Hepatic stellate cell (primary cell): ENCODE data around the gene CUX1.

Experiments used
- DNase-seq: peaks from one replicate; pipeline ENCODE4 v3.0.0; 2011; ENCODE audit warnings: low spot score

Gene CUX1

GRCh38 chr7:101957744-101958525 lies 140.5 kb downstream of the CUX1 start:
- no peak for DNase-seq

- no peak for DNase-seq
These were observed 141.9 kb downstream of the CUX1 start for GRCh38 chr7:101959342-101959741.

- DNase-seq = no peak
These were observed 142.4 kb downstream of the CUX1 start for GRCh38 chr7:101959829-101960228.

GRCh38 chr7:101960323-101960722 lies 142.9 kb downstream of the CUX1 start:
- no peak for DNase-seq

- DNase-seq = no peak
These were observed 143.7 kb downstream of the CUX1 start for GRCh38 chr7:101960985-101961708.

GRCh38 chr7:101961811-101962210 lies 144.4 kb downstream of the CUX1 start:
- DNase-seq = no peak

- no peak for DNase-seq
These were observed 146.3 kb downstream of the CUX1 start for GRCh38 chr7:101963693-101964092.

- no peak for DNase-seq
These were observed 147.4 kb downstream of the CUX1 start for GRCh38 chr7:101964680-101965452.

- no peak for DNase-seq
These were observed 151.5 kb downstream of the CUX1 start for GRCh38 chr7:101968720-101969466.

GRCh38 chr7:101969997-101970585 lies 152.7 kb downstream of the CUX1 start:
- no peak for DNase-seq

- no peak for DNase-seq
These were observed 153.4 kb downstream of the CUX1 start for GRCh38 chr7:101970801-101971200.

GRCh38 chr7:101971457-101971856 lies 154.0 kb downstream of the CUX1 start:
- no peak for DNase-seq

GRCh38 chr7:101972627-101973026 lies 155.2 kb downstream of the CUX1 start:
- DNase-seq = no peak

- no peak for DNase-seq
These were observed 155.7 kb downstream of the CUX1 start for GRCh38 chr7:101973130-101973529.

- no peak for DNase-seq
These were observed 157.0 kb downstream of the CUX1 start for GRCh38 chr7:101974393-101974792.

GRCh38 chr7:101975046-101975445 lies 157.6 kb downstream of the CUX1 start:
- no peak for DNase-seq

- no peak for DNase-seq
These were observed 159.0 kb downstream of the CUX1 start for GRCh38 chr7:101976411-101976810.

- DNase-seq = no peak
These were observed 159.8 kb downstream of the CUX1 start for GRCh38 chr7:101977249-101977648.

GRCh38 chr7:101978683-101979082 lies 161.3 kb downstream of the CUX1 start:
- DNase-seq = no peak

- no peak for DNase-seq
These were observed 165.9 kb downstream of the CUX1 start for GRCh38 chr7:101983147-101983811.
